Activated T-helper 2 cell treated with anti-CD3 and anti-CD28 coated beads, Interferon-gamma antibody, Interleukin-2, Interleukin-4, amounts not matched to agents 10 μg/mL and 5 μg/mL and 100 μg/mL, durations not matched to agents 14 hours and 24 hours and 36 hours (primary cell): ENCODE results near the gene STK25. TPM values are rescaled to one million over a fixed set of nuclear protein-coding genes. Genes with fewer than 3 reads are reported as not detected.

Experiments
- DNase-seq: peaks from one replicate; pipeline ENCODE4 v3.0.0; 2021; ENCODE audit warnings: low spot score
- H3K27ac Mint-ChIP-seq: one replicate; pipeline ENCODE4 v1.8.0; 2021; ENCODE audit warnings: mixed read lengths
- H3K27me3 Mint-ChIP-seq: one replicate; pipeline ENCODE4 v1.8.0; 2021; ENCODE audit warnings: low read depth, mixed read lengths
- H3K36me3 Mint-ChIP-seq: one replicate; pipeline ENCODE4 v1.8.0; 2021; ENCODE audit warnings: low read depth, mixed read lengths
- H3K4me1 Mint-ChIP-seq: one replicate; pipeline ENCODE4 v1.8.0; 2021; ENCODE audit warnings: low read depth, mixed read lengths
- H3K4me3 Mint-ChIP-seq: one replicate; pipeline ENCODE4 v1.8.0; 2021; ENCODE audit warnings: low read depth, mild to moderate bottlenecking, moderate library complexity, mixed read lengths
- H3K9me3 Mint-ChIP-seq: one replicate; pipeline ENCODE4 v1.8.0; 2021; ENCODE audit warnings: mixed read lengths
- intact Hi-C: fragments of 100-400 bp; cut with micrococcal nuclease; formaldehyde crosslinking; loops from one replicate; pipeline ENCODE4 v1.15.1; 2023
- total RNA-seq: library from RNA; stranded (reverse); gene quantifications from 2 replicates; pipeline ENCODE4 v1.2.3, GENCODE V29; 2022

The STK25 gene
- total RNA-seq, 1 donor from 2014 or later, result 116 TPM

DNA sequence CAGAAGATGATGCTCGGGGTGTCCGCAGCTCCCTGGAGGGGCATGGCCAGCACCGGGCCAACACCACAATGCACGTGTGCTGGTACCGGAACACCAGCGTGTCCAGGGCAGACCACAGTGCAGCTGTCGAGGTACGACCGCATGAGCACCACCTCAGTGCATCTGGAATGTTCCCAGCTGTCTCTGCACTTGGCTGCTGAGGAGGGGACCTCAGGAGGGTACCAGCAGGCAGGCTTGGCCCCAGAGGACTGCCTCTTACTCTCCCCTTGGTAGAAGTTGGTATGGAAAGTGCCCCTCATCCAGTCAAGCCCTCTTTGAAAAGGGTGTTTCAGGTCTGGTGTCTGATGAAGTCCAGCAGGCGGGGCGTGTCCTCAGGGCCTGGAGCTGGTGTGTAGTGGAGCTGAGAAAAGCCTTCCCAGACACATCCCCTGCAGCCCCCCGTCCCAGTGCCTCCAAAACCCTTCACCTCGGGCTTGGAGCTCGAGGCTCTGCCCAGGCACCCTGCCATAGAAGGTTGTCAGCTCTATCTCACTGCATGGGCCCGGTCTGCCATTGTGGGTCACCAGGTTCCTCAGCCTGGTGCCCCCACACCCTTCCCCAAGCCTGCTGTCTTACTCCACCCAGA lies 16.7 kb downstream of the STK25 start:
- no peak for DNase-seq
- Mint-ChIP-seq H3K4me3 (no peak overlapping the region), H3K4me1 (no peaks in the 10 kb centered on the region), H3K36me3 (peaks cover 9% of the 10 kb centered on the region), H3K9me3 (no peaks in the 10 kb centered on the region), H3K27ac (no peak overlapping the region), H3K27me3 (no peaks in the 10 kb centered on the region)
- intact Hi-C loops, result no loop called here

DNA sequence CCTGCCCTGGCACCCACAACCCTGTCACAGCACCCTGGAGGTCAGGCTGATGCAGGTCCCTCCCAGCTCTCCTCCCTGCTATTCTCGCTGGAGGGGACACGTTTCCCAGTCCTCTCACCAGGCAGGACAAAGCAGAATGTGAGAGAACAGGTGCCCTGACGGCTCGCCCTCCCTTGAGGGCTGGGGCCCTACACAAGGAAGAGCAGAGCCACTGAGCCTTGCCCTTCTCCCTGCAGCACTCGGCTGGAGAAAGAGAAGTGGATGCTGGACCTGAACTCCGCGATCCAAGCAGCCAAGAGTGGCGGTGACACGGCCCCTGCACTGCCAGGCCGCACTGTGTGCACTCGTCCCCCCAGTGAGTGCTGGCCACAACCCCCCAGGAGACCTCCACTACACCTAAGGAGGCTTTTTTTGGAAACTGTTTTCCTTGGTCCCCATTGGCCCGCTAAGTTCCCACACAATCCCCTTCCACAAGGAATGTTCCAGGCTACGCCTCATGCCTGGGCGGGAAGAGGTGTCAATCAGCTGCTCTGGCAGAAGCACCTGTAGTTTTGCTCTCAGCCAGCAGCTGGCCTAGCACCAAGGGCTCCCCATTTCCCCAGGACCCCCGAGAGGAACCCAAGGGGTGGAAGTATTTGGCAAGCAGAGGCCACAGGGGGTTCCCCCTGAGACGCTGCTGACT lies 17.4 kb downstream of the STK25 start:
- intact Hi-C loops, result no loop called here
- DNase-seq, result no peak
- no peak overlapping the region for H3K4me3 Mint-ChIP-seq
- H3K9me3 Mint-ChIP-seq, result no peaks in the 10 kb centered on the region
- no peak overlapping the region for H3K27ac Mint-ChIP-seq
- peaks cover 6% of the 10 kb centered on the region for H3K36me3 Mint-ChIP-seq
- H3K4me1 Mint-ChIP-seq, result no peaks in the 10 kb centered on the region
- no peaks in the 10 kb centered on the region for H3K27me3 Mint-ChIP-seq

- intact Hi-C loops, result no loop called here
- Mint-ChIP-seq H3K4me1 (no peaks in the 10 kb centered on the region), H3K9me3 (no peaks in the 10 kb centered on the region), H3K4me3 (no peak overlapping the region), H3K36me3 (peaks cover 2% of the 10 kb centered on the region), H3K27me3 (no peaks in the 10 kb centered on the region), H3K27ac (no peak overlapping the region)
- DNase-seq, result no peak
Observed at GRCh38 chr2:241489733-241490680, 18.4 kb downstream of the STK25 start.

GRCh38 chr2:241489088-241489487 lies 19.3 kb downstream of the STK25 start:
- Mint-ChIP-seq H3K9me3 (no peaks in the 10 kb centered on the region), H3K27me3 (no peaks in the 10 kb centered on the region), H3K27ac (no peak overlapping the region), H3K4me1 (no peaks in the 10 kb centered on the region), H3K36me3 (no peaks in the 10 kb centered on the region), H3K4me3 (no peak overlapping the region)
- intact Hi-C loops, result no loop called here
- DNase-seq, result no peak

DNA sequence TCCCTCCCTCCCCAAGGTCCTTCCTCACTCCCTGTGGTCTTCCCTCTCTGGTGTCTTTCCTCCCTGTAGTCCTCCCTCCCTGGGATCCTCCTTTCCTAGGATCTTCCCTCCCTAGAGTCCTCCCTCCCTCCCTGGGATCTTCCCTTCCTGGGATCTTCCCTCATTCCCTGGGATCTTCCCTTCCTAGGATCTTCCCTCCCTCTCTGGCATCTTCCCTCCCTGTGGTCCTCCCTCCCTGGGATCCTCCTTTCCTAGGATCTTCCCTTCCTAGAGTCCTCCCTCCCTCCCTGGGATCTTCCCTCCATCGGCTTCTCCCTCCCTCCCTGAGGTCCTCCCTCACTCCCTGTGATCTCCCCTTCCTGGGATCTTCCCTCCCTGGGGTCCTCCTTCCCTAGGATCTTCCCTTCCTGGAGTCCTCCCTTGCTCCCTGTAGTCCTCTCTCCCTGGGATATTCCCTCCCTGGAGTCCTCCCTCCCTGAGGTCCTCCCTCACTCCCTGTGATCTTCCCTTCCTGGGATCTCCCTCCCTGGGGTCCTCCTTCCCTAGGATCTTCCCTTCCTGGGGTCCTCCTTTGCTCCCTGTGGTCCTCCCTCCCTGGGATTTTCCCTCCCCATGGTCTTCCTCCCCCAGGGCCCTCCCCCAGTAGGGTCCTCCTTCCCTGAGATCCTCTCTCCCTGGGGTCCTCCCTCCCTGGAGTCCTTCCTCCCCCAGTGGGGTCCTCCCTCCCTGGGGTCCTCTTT lies 23.0 kb downstream of the STK25 start:
- intact Hi-C loops, result no loop called here
- no peaks in the 10 kb centered on the region for H3K36me3 Mint-ChIP-seq
- H3K4me1 Mint-ChIP-seq, result no peaks in the 10 kb centered on the region
- no peak overlapping the region for H3K27ac Mint-ChIP-seq
- H3K4me3 Mint-ChIP-seq, result no peak overlapping the region
- DNase-seq, result no peak
- no peaks in the 10 kb centered on the region for H3K9me3 Mint-ChIP-seq
- H3K27me3 Mint-ChIP-seq, result no peaks in the 10 kb centered on the region

DNA sequence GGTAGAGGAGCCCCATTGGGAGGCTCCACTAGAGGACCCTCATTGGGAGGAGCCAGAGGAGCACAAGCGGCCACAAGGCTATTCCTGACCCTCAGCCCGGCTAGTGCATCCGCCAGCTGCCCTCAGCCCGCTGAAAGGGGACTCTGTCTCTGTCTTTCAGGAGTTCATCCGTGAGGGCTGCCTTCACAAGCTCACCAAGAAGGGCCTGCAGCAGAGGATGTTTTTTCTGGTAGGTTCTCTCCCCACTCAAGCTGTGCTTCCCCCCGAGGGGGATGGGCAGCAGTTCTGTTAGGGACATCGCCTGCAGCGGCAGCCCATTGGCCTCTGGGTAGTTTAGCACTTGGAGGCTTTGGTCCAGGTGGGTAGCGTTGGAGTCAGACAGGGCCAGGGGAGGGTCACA lies 25.1 kb downstream of the STK25 start:
- DNase-seq, result no peak
- no peaks in the 10 kb centered on the region for H3K27me3 Mint-ChIP-seq

GRCh38 chr2:241482126-241482955 lies 26.0 kb downstream of the STK25 start:
- H3K9me3 Mint-ChIP-seq, result no peaks in the 10 kb centered on the region
- H3K4me3 Mint-ChIP-seq, result no peak overlapping the region
- H3K27ac Mint-ChIP-seq, result no peak overlapping the region
- H3K36me3 Mint-ChIP-seq, result no peaks in the 10 kb centered on the region
- no peaks in the 10 kb centered on the region for H3K27me3 Mint-ChIP-seq
- no peak for DNase-seq
- intact Hi-C loops, result no loop called here
- H3K4me1 Mint-ChIP-seq, result no peaks in the 10 kb centered on the region

More for the DNA sequence above, 25.1 kb downstream of the STK25 start:
- Mint-ChIP-seq H3K9me3 (no peaks in the 10 kb centered on the region), H3K4me1 (no peaks in the 10 kb centered on the region), H3K27ac (no peak overlapping the region), H3K4me3 (no peak overlapping the region), H3K36me3 (no peaks in the 10 kb centered on the region)
- intact Hi-C loops, result no loop called here

- no peaks in the 10 kb centered on the region for H3K9me3 Mint-ChIP-seq
- H3K36me3 Mint-ChIP-seq, result no peaks in the 10 kb centered on the region
- no peak for DNase-seq
- H3K27ac Mint-ChIP-seq, result no peak overlapping the region
- H3K4me3 Mint-ChIP-seq, result no peak overlapping the region
- H3K27me3 Mint-ChIP-seq, result no peaks in the 10 kb centered on the region
- intact Hi-C loops, result no loop called here
- no peaks in the 10 kb centered on the region for H3K4me1 Mint-ChIP-seq
Observed at GRCh38 chr2:241481687-241482086, 26.7 kb downstream of the STK25 start.

DNA sequence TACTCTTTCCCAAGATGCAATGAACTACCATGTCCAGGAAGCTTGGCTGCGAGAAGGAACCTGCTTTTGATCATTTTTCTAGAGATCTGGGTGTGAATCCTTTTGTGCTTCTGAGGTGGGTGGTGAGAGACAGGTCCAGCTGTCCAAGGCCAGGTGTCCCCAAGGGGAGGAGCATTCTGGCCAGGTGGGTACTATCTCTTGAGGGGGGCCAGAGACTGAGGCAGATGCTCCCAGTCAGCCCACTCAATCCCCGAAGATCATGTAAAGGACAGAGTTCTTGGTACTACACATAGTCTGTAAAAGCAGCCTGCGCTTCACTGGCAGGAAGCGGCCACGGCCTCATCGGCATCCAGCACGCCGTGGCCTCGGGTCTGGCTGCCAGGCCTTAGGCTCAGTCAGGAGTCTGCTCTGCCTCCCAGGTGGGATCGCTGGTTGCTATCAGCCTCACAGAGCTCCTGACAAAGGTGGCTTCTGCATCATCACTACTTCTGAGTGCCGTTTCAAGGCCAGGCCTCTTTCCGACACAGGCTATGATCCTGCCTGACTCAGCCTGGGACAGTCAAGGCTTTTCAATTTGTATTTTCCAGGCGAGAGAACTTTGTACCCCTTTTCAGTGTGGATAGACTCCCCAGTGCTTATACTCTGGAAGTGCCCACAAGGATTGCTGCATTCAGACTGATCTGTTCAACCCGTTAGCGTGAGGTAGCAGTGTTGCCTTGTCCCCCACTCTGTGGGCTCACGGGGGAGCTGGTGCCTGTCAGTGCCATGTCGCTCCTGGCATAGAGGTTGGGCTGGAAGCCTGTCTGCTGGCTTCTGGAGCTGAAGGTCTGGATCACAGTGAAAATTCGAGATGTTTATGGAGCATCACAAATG lies 29.1 kb downstream of the STK25 start:
- Mint-ChIP-seq H3K4me1 (no peaks in the 10 kb centered on the region), H3K27ac (no peak overlapping the region), H3K27me3 (no peaks in the 10 kb centered on the region), H3K36me3 (no peaks in the 10 kb centered on the region), H3K4me3 (no peak overlapping the region), H3K9me3 (no peaks in the 10 kb centered on the region)
- DNase-seq, result no peak
- intact Hi-C loops, result no loop called here

DNA sequence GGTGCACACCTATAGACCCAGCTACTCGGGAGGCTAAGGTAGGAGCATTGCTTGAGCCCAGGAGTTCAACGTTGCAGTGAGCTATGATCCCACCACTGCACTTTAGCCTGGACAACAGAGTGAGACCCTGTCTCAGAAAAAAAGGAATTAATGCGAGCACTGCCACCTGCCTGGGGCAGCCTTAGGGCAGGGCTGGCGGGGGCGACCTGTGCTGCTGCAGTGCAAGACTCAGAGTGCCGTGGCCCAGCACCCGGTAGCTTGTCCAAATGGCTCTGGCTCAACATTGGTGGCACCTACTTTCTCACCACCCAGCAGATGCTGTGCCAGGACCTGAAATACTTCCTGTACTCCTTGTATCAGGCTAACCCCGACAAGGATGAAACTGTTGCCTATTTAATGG lies 30.2 kb downstream of the STK25 start:
- H3K9me3 Mint-ChIP-seq, result no peaks in the 10 kb centered on the region
- intact Hi-C loops, result no loop called here
- H3K4me1 Mint-ChIP-seq, result no peaks in the 10 kb centered on the region
- no peak overlapping the region for H3K27ac Mint-ChIP-seq
- H3K27me3 Mint-ChIP-seq, result peaks cover 4% of the 10 kb centered on the region
- H3K4me3 Mint-ChIP-seq, result no peak overlapping the region
- H3K36me3 Mint-ChIP-seq, result no peaks in the 10 kb centered on the region
- DNase-seq, result no peak

GRCh38 chr2:241475267-241475666 lies 33.1 kb downstream of the STK25 start:
- H3K36me3 Mint-ChIP-seq, result no peaks in the 10 kb centered on the region
- H3K9me3 Mint-ChIP-seq, result no peaks in the 10 kb centered on the region
- H3K27me3 Mint-ChIP-seq, result peaks cover 23% of the 10 kb centered on the region
- H3K27ac Mint-ChIP-seq, result no peak overlapping the region
- no peak for DNase-seq
- peaks cover 2% of the 10 kb centered on the region for H3K4me1 Mint-ChIP-seq
- H3K4me3 Mint-ChIP-seq, result no peak overlapping the region
- intact Hi-C loops, result no loop called here
